Stomach (tissue), 9 donors: ENCODE data around the gene DMXL1. TPM values are rescaled to one million over a fixed set of nuclear protein-coding genes. Genes with fewer than 3 reads are reported as not detected.

Experiments used
- DNase-seq, 2 donors: peaks; one replicate each; pipeline versions ENCODE4 v3.0.0 to v3.0.0-alpha.2; 2013 to 2019
- H3K27ac ChIP-seq, 5 donors: fragments of 200-600 bp in 4 of 5; sonication (generic) in 4 of 5; one replicate each; pipeline ENCODE4 v1.5.1; 2013 to 2019; ENCODE audit warnings: mild to moderate bottlenecking in 1 of 5, moderate library complexity in 1 of 5
- H3K27me3 ChIP-seq, 3 donors: fragments of 200-600 bp; sonication (generic); one replicate each; pipeline ENCODE4 v1.5.1; 2017 to 2019; ENCODE audit warnings: mixed run types in 1 of 3
- H3K36me3 ChIP-seq, 4 donors: fragments of 200-600 bp; sonication (generic); 1 replicate in 3 of 4; 2 replicates in 1 of 4; pipeline ENCODE4 v1.5.1; 2016 to 2019
- H3K4me1 ChIP-seq, 4 donors: fragments of 200-600 bp; sonication (generic); one replicate each; pipeline ENCODE4 v1.5.1; 2016 to 2019
- H3K4me3 ChIP-seq, 4 donors: fragments of 200-600 bp; sonication (generic) in 3 of 4; one replicate each; pipeline ENCODE4 v1.5.1; 2016 to 2019; ENCODE audit warnings: mild to moderate bottlenecking in 1 of 4
- H3K9me3 ChIP-seq, 4 donors: fragments of 200-600 bp; sonication (generic); one replicate each; pipeline ENCODE4 v1.5.1; 2016 to 2019
- EP300 ChIP-seq: sonication (generic); formaldehyde crosslinking; IDR thresholded peaks from one replicate; pipeline ENCODE4 v1.6.1; 2017; ENCODE audit warnings: antibody characterized with exemption
- POLR2A ChIP-seq, 4 donors: fragments of 450-650 bp; IDR thresholded peaks; one replicate each; pipeline ENCODE4 v1.6.1; 2016; ENCODE audit warnings: antibody characterized with exemption in 4 of 4, control low read depth in 2 of 4, mild to moderate bottlenecking in 1 of 4, moderate library complexity in 1 of 4
- POLR2AphosphoS5 ChIP-seq, 3 donors: sonication (generic); formaldehyde crosslinking; IDR thresholded peaks; one replicate each; pipeline ENCODE4 v1.6.1; 2016; ENCODE audit warnings: antibody characterized with exemption in 3 of 3
- WGBS, 5 donors: extraction: QIAGEN DNeasy Blood & Tissue Kit in 3 of 5; methylation state at CpG; one replicate each; pipeline versions ENCODE4 v1.1.5 to v1.1.7; 2013 to 2018; 5-methylcytosine and 5-hydroxymethylcytosine counted together
- intact Hi-C: fragments of 100-400 bp; cut with DNase I; formaldehyde crosslinking; loops from one replicate; pipeline ENCODE4 v1.15.1; 2023; ENCODE audit warnings: low total_unique reads
- polyA plus RNA-seq, 3 donors: library from polyadenylated mRNA; stranded (reverse); fragments of 200-250 nt; gene quantifications; one replicate each; pipeline ENCODE4 v1.2.3, GENCODE V29; 2013
- total RNA-seq, 5 donors: library from RNA; depleted of rRNA; stranded (reverse); fragments of >200 nt; gene quantifications; one replicate each; pipeline versions ENCODE4 v1.1.0 to v1.2.3, GENCODE V29; 2014 to 2016
- TF ChIP-seq, protein P1 (sequence below), 7 experiments: fragments of 450-650 bp in 4 of 7; fragments of 200-600 bp in 3 of 7; sonication (generic) in 3 of 7; IDR thresholded peaks; one replicate each; pipeline ENCODE4 v1.5.1; 2016 to 2019; ENCODE audit warnings: antibody characterized with exemption in 7 of 7, control low read depth in 2 of 7, mild to moderate bottlenecking in 1 of 7
- donor health status: healthy with polysubstance abuse.
- donor health status: Bipolar disorder and iron deficiency.
- donor health status: healthy.

Gene DMXL1
- total and polyA plus RNA-seq, 8 donors, result 6.0 to 164 (median 86.0) TPM

DNA sequence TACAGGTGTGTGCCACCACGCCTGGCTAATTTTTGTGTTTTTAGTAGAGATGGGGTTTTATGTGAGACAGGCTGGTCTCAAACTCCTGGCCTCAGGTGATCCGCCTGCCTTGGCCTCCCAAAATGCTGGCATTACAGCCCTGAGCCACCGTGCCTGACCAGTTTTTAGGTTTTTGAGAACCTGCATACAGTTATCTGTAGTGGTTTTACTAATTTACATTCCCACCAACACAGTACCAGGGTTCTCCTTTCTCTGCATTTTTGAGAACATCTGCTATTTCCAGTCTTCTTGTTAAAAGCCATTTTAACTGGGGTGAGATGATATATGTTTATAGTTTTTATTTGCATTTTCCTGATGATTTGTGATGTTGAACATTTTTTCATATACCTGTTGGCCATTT is 12.8 kb downstream of the DMXL1 start:
- WGBS, 5 donors, result 83 to 93% (median 93%) methylated on average over 3 of the region's 3 CpGs
- H3K9me3 ChIP-seq, result peaks cover 0 to 7% (median 0%) of the 10 kb centered on the region in 4 donors
- peaks cover 6 to 46% (median 21%) of the 10 kb centered on the region in 4 donors for H3K4me1 ChIP-seq
- DNase-seq, result no peak
- H3K4me3 ChIP-seq, result no peak overlapping the region
- TF ChIP-seq POLR2A (IDR thresholded peaks at IDR 0.05) (no peak), POLR2AphosphoS5 (IDR thresholded peaks at IDR 0.05) (no peak), EP300 (no peak)
- TF ChIP-seq, protein P1, sequence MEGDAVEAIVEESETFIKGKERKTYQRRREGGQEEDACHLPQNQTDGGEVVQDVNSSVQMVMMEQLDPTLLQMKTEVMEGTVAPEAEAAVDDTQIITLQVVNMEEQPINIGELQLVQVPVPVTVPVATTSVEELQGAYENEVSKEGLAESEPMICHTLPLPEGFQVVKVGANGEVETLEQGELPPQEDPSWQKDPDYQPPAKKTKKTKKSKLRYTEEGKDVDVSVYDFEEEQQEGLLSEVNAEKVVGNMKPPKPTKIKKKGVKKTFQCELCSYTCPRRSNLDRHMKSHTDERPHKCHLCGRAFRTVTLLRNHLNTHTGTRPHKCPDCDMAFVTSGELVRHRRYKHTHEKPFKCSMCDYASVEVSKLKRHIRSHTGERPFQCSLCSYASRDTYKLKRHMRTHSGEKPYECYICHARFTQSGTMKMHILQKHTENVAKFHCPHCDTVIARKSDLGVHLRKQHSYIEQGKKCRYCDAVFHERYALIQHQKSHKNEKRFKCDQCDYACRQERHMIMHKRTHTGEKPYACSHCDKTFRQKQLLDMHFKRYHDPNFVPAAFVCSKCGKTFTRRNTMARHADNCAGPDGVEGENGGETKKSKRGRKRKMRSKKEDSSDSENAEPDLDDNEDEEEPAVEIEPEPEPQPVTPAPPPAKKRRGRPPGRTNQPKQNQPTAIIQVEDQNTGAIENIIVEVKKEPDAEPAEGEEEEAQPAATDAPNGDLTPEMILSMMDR (IDR thresholded peaks at IDR 0.05), result no peak
- no peaks in the 10 kb centered on the region for H3K27me3 ChIP-seq
- H3K27ac ChIP-seq, result no peak overlapping the region
- intact Hi-C loops, result no loop called here
- peaks cover 0 to 11% (median 4%) of the 10 kb centered on the region in 4 donors for H3K36me3 ChIP-seq

DNA sequence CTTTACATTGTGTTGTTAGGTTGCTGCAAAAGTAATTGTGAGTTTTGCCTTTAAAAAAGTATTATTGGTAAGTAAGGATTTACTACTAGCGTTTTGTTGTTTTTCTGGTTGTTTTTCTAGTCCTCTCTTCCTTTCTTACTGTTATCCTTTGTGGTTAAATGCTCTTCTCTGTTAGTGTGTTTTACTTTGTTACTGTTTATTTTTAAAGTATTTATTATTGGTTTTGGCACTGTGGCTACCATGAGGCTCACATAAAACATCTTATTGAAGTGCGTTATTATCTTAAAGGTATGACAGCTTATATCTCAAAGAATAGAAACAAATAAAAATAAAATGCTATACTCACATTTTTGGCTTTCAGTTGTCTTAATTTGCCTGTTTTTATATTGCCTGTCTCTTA is 17.6 kb downstream of the DMXL1 start:
- intact Hi-C loops, result no loop called here
- Histone ChIP-seq H3K36me3 (peaks cover 0 to 11% (median 6%) of the 10 kb centered on the region in 4 donors), H3K4me1 (peaks cover 0 to 14% (median 6%) of the 10 kb centered on the region in 4 donors), H3K27me3 (no peaks in the 10 kb centered on the region), H3K9me3 (peaks cover 0 to 16% (median 2%) of the 10 kb centered on the region in 4 donors), H3K27ac (no peak overlapping the region), H3K4me3 (no peak overlapping the region)
- TF ChIP-seq POLR2A (IDR thresholded peaks at IDR 0.05) (no peak), POLR2AphosphoS5 (IDR thresholded peaks at IDR 0.05) (no peak), EP300 (no peak)
- TF ChIP-seq, protein P1 (IDR thresholded peaks at IDR 0.05), result no peak
- 39 to 59% (median 41%) methylated on average over 2 of the region's 2 CpGs for WGBS, 5 donors
- no peak for DNase-seq

DNA sequence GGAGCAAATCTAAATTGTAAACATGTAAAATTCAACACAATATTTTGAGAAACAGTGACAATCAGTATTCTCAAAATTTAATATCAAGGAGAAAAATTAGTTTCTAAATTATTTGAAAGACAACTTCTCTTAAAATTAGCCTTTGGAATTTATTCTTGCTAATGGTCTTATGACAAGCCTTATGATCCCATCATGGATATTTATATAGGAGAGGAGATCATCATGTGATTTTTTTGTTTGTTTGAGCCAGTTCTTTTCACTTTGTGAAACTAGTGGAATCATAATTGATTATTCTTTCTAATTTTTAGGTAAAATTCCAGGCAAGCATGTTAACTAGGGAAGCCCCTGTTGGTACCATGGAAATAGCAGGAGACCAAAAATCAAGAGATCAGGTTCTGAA is 24.7 kb downstream of the DMXL1 start:
- TF ChIP-seq POLR2AphosphoS5 (IDR thresholded peaks at IDR 0.05), result no peak
- no peak for TF ChIP-seq POLR2A (IDR thresholded peaks at IDR 0.05)
- TF ChIP-seq, protein P1 (IDR thresholded peaks at IDR 0.05), result no peak
- no peak for TF ChIP-seq EP300
- no peaks in the 10 kb centered on the region for H3K27me3 ChIP-seq
- no peak overlapping the region for H3K4me3 ChIP-seq
- DNase-seq, result no peak
- intact Hi-C loops, result no loop called here
- peaks cover 0 to 7% (median under 1%) of the 10 kb centered on the region in 4 donors for H3K9me3 ChIP-seq
- peaks cover 0 to 22% (median 12%) of the 10 kb centered on the region in 4 donors for H3K36me3 ChIP-seq
- no peak overlapping the region for H3K27ac ChIP-seq
- H3K4me1 ChIP-seq, result no peaks in the 10 kb centered on the region

DNA sequence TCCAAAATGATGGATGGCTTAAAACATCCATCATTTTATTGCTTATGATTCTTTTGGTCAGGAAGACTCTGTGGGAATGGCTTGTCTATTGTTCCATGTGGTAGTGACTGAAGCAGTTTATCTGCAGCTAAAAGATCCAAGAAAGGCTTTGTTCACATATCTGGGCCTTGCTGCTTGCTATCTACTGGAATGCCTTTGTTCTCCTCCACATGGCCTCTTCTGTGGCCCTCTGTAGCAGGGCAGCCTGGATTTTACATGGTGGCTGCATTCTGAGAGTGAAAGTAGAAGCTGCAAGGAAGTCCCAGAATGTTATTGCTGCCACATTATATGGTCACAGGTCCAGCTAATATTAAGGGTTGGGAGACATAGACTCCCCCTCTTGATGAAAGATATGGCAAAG is 35.1 kb downstream of the DMXL1 start:
- no peak overlapping the region for H3K27ac ChIP-seq
- TF ChIP-seq, protein P1 (IDR thresholded peaks at IDR 0.05), result no peak
- TF ChIP-seq POLR2A (IDR thresholded peaks at IDR 0.05) (no peak), POLR2AphosphoS5 (IDR thresholded peaks at IDR 0.05) (no peak), EP300 (no peak)
- peaks cover 4 to 46% (median 41%) of the 10 kb centered on the region in 4 donors for H3K36me3 ChIP-seq
- intact Hi-C loops, result no loop called here
- H3K4me3 ChIP-seq, result no peak overlapping the region
- no peaks in the 10 kb centered on the region for H3K27me3 ChIP-seq
- H3K4me1 ChIP-seq, result no peaks in the 10 kb centered on the region
- no peaks in the 10 kb centered on the region for H3K9me3 ChIP-seq
- no peak for DNase-seq
